Ovary (tissue), 3 donors: ENCODE results near the gene TMEFF1.

ENCODE experiments used
- POLR2A ChIP-seq: fragments of 450-650 bp; IDR thresholded peaks from one replicate; pipeline ENCODE4 v1.6.1; 2017; ENCODE audit warnings: antibody characterized with exemption, mild to moderate bottlenecking, moderate library complexity
- TF ChIP-seq, protein P1 (sequence below), 3 donors: fragments of 450-650 bp in 2 of 3; fragments of 200-600 bp in 1 of 3; IDR thresholded peaks; one replicate each; pipeline versions ENCODE4 v1.5.1 to v1.8.0; 2016 to 2022; ENCODE audit warnings: antibody characterized with exemption in 3 of 3, mild to moderate bottlenecking in 1 of 3
- donor health status: DM: no; HTN: no; CAD: no.

DNA sequence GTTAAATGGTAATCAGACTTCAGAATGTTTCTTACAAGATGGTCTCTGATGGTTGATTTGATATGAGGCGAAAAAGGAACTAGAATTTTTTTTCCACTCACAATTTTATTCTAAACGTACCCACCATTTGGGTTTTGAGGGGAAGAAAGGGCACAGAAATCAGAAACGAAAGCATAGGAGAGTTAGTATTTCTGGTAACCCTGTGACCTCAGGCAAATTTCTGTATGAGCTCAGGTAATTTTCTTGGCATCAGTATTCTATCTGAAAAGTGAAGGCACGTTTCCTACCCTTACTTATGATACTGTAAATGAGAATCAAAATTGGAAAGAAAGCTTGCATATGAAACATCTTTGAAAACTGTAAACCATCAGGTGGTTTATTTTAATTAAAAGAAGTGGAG is 26.5 kb downstream of the TMEFF1 start:
- TF ChIP-seq, protein P1, sequence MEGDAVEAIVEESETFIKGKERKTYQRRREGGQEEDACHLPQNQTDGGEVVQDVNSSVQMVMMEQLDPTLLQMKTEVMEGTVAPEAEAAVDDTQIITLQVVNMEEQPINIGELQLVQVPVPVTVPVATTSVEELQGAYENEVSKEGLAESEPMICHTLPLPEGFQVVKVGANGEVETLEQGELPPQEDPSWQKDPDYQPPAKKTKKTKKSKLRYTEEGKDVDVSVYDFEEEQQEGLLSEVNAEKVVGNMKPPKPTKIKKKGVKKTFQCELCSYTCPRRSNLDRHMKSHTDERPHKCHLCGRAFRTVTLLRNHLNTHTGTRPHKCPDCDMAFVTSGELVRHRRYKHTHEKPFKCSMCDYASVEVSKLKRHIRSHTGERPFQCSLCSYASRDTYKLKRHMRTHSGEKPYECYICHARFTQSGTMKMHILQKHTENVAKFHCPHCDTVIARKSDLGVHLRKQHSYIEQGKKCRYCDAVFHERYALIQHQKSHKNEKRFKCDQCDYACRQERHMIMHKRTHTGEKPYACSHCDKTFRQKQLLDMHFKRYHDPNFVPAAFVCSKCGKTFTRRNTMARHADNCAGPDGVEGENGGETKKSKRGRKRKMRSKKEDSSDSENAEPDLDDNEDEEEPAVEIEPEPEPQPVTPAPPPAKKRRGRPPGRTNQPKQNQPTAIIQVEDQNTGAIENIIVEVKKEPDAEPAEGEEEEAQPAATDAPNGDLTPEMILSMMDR (IDR thresholded peaks at IDR 0.05) = no peak
- no peak for TF ChIP-seq POLR2A
